GM12891 (cell line): ENCODE measurements around the gene TMEM91.
A peak's percentile ranks its signal among the peaks of the same experiment; 100 is the strongest.
"Not testable (repeated sequence)": the region's sequence is repeated elsewhere in the genome, so short reads cannot be mapped to it uniquely, and the experiment has no call there.

Experiments used
- DNase-seq: peaks from one replicate; pipeline ENCODE4 v3.0.0; 2011; ENCODE audit warnings: low spot score; ENCODE audit not compliant: insufficient read length
- FAIRE-seq: peaks from 2 replicates; lab custom pipeline; 2011; peaks lifted over from hg19 to GRCh38; lab: Jason Lieb, UNC
- PAX5 ChIP-seq: IDR thresholded peaks from 2 replicates; pipeline ENCODE4 v1.6.1; 2011; ENCODE audit warnings: low read length, moderate library complexity, mild to moderate bottlenecking; ENCODE audit not compliant: insufficient read depth, severe bottlenecking
- POLR2A ChIP-seq: IDR thresholded peaks from 2 replicates; pipeline ENCODE4 v1.6.1; 2011; ENCODE audit warnings: low read depth, low read length, control low read depth
- POLR2AphosphoS5 ChIP-seq: IDR thresholded peaks from 2 replicates; pipeline ENCODE4 v1.6.1; 2011; ENCODE audit warnings: low read depth, low read length, control low read depth
- POU2F2 ChIP-seq: IDR thresholded peaks from 2 replicates; pipeline ENCODE4 v1.6.1; 2011; ENCODE audit warnings: low read depth, mild to moderate bottlenecking, control low read depth, low read length, moderate library complexity
- SPI1 ChIP-seq: IDR thresholded peaks from 2 replicates; pipeline ENCODE4 v1.6.1; 2011; ENCODE audit warnings: low read depth, low read length, control low read depth
- TAF1 ChIP-seq: IDR thresholded peaks from 2 replicates; pipeline ENCODE4 v1.6.1; 2011; ENCODE audit warnings: low read depth, low read length, control low read depth

TMEM91 gene

GRCh38 chr19:41332468-41332867 is 43.9 kb upstream of the TMEM91 start:
- TF ChIP-seq POU2F2: no peak
- no peak for TF ChIP-seq TAF1
- TF ChIP-seq PAX5: no peak
- TF ChIP-seq POLR2A: no peak
- TF ChIP-seq SPI1: no peak
- no peak for TF ChIP-seq POLR2AphosphoS5
- FAIRE-seq: no peak

GRCh38 chr19:41334793-41335192 is 41.5 kb upstream of the TMEM91 start:
- no peak for DNase-seq
- no peak for FAIRE-seq
- TF ChIP-seq POLR2A (0 out of 2 replicates have a peak, but pooled peaks have one; percentile 21), POU2F2 (no peak)

More at GRCh38 chr19:41332468-41332867, 43.9 kb upstream of the TMEM91 start:
- DNase-seq: no peak

GRCh38 chr19:41335467-41335866 is 40.9 kb upstream of the TMEM91 start:
- FAIRE-seq (no peak), DNase-seq (no peak)
- TF ChIP-seq TAF1 (no peak), PAX5 (no peak), SPI1 (no peak), POU2F2 (no peak), POLR2A (no peak), POLR2AphosphoS5 (no peak)

- DNase-seq: no peak
- no peak for FAIRE-seq
- TF ChIP-seq POLR2A (no peak), POU2F2 (no peak), TAF1 (no peak), POLR2AphosphoS5 (no peak), PAX5 (no peak), SPI1 (no peak)
Measured at GRCh38 chr19:41339936-41340335, 36.4 kb upstream of the TMEM91 start.

GRCh38 chr19:41341669-41342490 is 34.5 kb upstream of the TMEM91 start:
- DNase-seq (no peak), FAIRE-seq (no peak)
- TF ChIP-seq POLR2A (no peak), SPI1 (no peak), POU2F2 (no peak), PAX5 (no peak), POLR2AphosphoS5 (no peak), TAF1 (no peak)

- FAIRE-seq (no peak), DNase-seq (no peak)
- TF ChIP-seq POLR2A (no peak), PAX5 (no peak), TAF1 (no peak), POLR2AphosphoS5 (no peak), SPI1 (no peak), POU2F2 (no peak)
Measured at GRCh38 chr19:41344162-41344561, 32.2 kb upstream of the TMEM91 start.

GRCh38 chr19:41346916-41347315 is 29.4 kb upstream of the TMEM91 start:
- DNase-seq, FAIRE-seq: not testable (repeated sequence)

GRCh38 chr19:41350735-41351338 is 25.5 kb upstream of the TMEM91 start:
- no peak for DNase-seq
- no peak for TF ChIP-seq TAF1
- no peak for TF ChIP-seq SPI1
- no peak for TF ChIP-seq PAX5
- 0 out of 2 replicates have a peak, but pooled peaks have one; percentile 5 for TF ChIP-seq POU2F2
- TF ChIP-seq POLR2A: no peak
- TF ChIP-seq POLR2AphosphoS5: no peak
- FAIRE-seq: no peak

- TF ChIP-seq POU2F2: 0 out of 2 replicates have a peak, but pooled peaks have one; percentile 4
- TF ChIP-seq TAF1: no peak
- 0 out of 2 replicates have a peak, but pooled peaks have one; percentile 63 for TF ChIP-seq POLR2AphosphoS5
- TF ChIP-seq SPI1: peak; percentile 81
- TF ChIP-seq POLR2A: peak; percentile 57; the same call in 1 of the 2 replicates
- peak; percentile 81 for DNase-seq
- FAIRE-seq: peak; percentile 88
Measured at GRCh38 chr19:41351339-41352245, 24.7 kb upstream of the TMEM91 start.
